ENCODE results near the gene CDC42SE1.

GRCh38 chr1:151037032-151037431 lies 22.4 kb downstream of the CDC42SE1 start:
- TF ChIP-seq POLR2A (IDR thresholded peaks at IDR 0.05) (no peak), CTCF (IDR thresholded peaks at IDR 0.05) (no peak), POLR2AphosphoS5 (IDR thresholded peaks at IDR 0.05) (no peak)
